ENCODE measurements around the gene AK9.

AK9 gene

DNA sequence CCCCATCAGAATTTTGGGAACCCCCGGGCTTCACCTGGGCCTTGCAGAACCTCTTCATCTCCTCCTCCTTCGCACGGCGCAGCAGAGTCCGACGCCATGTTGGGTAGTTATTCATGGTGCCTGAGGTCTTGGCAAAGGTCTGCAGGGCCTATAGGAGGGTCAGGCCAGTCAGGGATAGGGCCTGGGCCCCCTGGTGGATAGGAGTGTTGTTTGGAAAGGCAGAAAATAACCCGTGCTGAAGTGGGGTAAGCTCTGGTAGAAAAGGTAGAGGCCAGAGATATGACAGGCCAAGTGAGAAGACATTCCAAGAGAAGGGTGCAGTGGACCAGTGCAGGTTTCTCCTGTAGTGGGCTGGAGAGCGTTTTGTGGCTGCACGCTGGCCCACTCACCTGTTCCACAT is 245.6 kb downstream of the AK9 start:
- Histone ChIP-seq H3K9ac (ENCODE audit: low read length) (no peak overlapping the region), H3K4me2 (ENCODE audit: low read length) (no peak overlapping the region), H2AFZ (ENCODE audit: low read length) (no peak overlapping the region), H3F3A (ENCODE audit: insufficient read depth, low read length) (no peaks in the 10 kb centered on the region), H3K9me2 (ENCODE audit: low read depth, low read length) (no peaks in the 10 kb centered on the region), H3K4me3 (ENCODE audit: low read depth, low read length, poor library complexity, severe bottlenecking) (no peak overlapping the region), H4K20me1 (ENCODE audit: insufficient read depth, low read length) (no peaks in the 10 kb centered on the region), H3K9me3 (ENCODE audit: low read length) (no peaks in the 10 kb centered on the region), H3K4me1 (ENCODE audit: insufficient read depth, low read length, severe bottlenecking) (peaks cover 11% of the 10 kb centered on the region), H3K36me3 (ENCODE audit: insufficient read depth, low read length) (peaks cover 53% of the 10 kb centered on the region), H3K27me3 (ENCODE audit: insufficient read depth, low read length) (no peaks in the 10 kb centered on the region), H3K27ac (ENCODE audit: low read depth, low read length, poor library complexity, severe bottlenecking) (no peak overlapping the region), H3K79me2 (ENCODE audit: insufficient read depth, low read length) (no peaks in the 10 kb centered on the region)
- TF ChIP-seq, protein P1, sequence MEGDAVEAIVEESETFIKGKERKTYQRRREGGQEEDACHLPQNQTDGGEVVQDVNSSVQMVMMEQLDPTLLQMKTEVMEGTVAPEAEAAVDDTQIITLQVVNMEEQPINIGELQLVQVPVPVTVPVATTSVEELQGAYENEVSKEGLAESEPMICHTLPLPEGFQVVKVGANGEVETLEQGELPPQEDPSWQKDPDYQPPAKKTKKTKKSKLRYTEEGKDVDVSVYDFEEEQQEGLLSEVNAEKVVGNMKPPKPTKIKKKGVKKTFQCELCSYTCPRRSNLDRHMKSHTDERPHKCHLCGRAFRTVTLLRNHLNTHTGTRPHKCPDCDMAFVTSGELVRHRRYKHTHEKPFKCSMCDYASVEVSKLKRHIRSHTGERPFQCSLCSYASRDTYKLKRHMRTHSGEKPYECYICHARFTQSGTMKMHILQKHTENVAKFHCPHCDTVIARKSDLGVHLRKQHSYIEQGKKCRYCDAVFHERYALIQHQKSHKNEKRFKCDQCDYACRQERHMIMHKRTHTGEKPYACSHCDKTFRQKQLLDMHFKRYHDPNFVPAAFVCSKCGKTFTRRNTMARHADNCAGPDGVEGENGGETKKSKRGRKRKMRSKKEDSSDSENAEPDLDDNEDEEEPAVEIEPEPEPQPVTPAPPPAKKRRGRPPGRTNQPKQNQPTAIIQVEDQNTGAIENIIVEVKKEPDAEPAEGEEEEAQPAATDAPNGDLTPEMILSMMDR (IDR thresholded peaks at IDR 0.05; ENCODE audit: low read length), result no peak
- TF ChIP-seq EZH2 (IDR thresholded peaks at IDR 0.05; ENCODE audit: borderline replicate concordance, low read length), result no peak

DNA sequence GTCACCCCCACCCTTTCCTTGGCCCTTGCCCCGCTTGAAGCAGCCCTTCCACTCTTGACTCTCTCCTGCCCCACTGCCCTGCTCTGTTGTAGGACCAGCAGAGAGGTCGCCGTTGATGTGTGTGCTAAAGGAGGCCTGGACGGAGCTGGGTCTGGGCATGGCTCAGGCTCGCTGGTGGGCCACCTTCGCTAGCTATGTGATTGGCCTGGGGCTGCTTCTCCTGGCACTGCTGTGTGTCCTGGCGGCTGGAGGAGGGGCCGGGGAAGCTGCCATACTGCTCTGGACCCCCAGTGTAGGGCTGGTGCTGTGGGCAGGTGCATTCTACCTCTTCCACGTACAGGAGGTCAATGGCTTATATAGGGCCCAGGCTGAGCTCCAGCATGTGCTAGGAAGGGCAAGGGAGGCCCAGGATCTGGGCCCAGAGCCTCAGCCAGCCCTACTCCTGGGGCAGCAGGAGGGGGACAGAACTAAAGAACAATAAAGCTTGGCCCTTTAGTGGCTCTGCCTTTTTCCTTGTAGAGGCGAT is 247.5 kb downstream of the AK9 start:
- TF ChIP-seq, protein P1 (IDR thresholded peaks at IDR 0.05; ENCODE audit: low read length), result no peak
- TF ChIP-seq EZH2 (IDR thresholded peaks at IDR 0.05; ENCODE audit: borderline replicate concordance, low read length), result no peak
- Histone ChIP-seq H3K9ac (ENCODE audit: low read length) (no peak overlapping the region), H3K4me2 (ENCODE audit: low read length) (no peak overlapping the region), H4K20me1 (ENCODE audit: insufficient read depth, low read length) (no peaks in the 10 kb centered on the region), H3K9me2 (ENCODE audit: low read depth, low read length) (no peaks in the 10 kb centered on the region), H2AFZ (ENCODE audit: low read length) (no peak overlapping the region), H3K79me2 (ENCODE audit: insufficient read depth, low read length) (no peaks in the 10 kb centered on the region), H3K27me3 (ENCODE audit: insufficient read depth, low read length) (no peaks in the 10 kb centered on the region), H3K4me1 (ENCODE audit: insufficient read depth, low read length, severe bottlenecking) (peaks cover 17% of the 10 kb centered on the region), H3K36me3 (ENCODE audit: insufficient read depth, low read length) (peaks cover 53% of the 10 kb centered on the region), H3K9me3 (ENCODE audit: low read length) (no peaks in the 10 kb centered on the region), H3F3A (ENCODE audit: insufficient read depth, low read length) (no peaks in the 10 kb centered on the region), H3K4me3 (ENCODE audit: low read depth, low read length, poor library complexity, severe bottlenecking) (no peak overlapping the region), H3K27ac (ENCODE audit: low read depth, low read length, poor library complexity, severe bottlenecking) (no peak overlapping the region)
